ENCODE measurements around the gene HNF4A.

HNF4A gene

GRCh38 chr20:44358776-44359175 lies 3.3 kb downstream of the HNF4A start:
- POLR2A ChIA-PET: no interaction called here

GRCh38 chr20:44360221-44360620 lies 4.7 kb downstream of the HNF4A start:
- H3K9me3 ChIP-seq (ENCODE audit: control insufficient read depth, insufficient read depth, low read depth, low read length): no peaks in the 10 kb centered on the region
- no peak overlapping the region for H3K27ac ChIP-seq (ENCODE audit: extremely low read depth, low read depth, low read length)
- ChIA-PET CTCF (interaction anchor here (0.5 to 1.2 kb wide), 2 partner anchors 47 to 89 kb away, joined by 5 read pairs; no protein-coding TSS in a partner anchor), POLR2A (no interaction called here)
- H3K4me1 ChIP-seq (ENCODE audit: control insufficient read depth, insufficient read depth, low read length): no peaks in the 10 kb centered on the region
- no peak overlapping the region for H3K4me3 ChIP-seq (ENCODE audit: low read depth, low read length)
- no peaks in the 10 kb centered on the region for H3K36me3 ChIP-seq (ENCODE audit: control insufficient read depth in 2 of 2, insufficient read depth in 1 of 2, low read length in 2 of 2)
- TF ChIP-seq ZNF140 (tag by site-specific recombination; IDR thresholded peaks at IDR 0.05) (no peak), KLF1 (tag by site-specific recombination; IDR thresholded peaks at IDR 0.05) (no peak), ZNF266 (tag by site-specific recombination; IDR thresholded peaks at IDR 0.05; ENCODE audit: low read depth) (no peak), ZNF791 (tag by site-specific recombination; IDR thresholded peaks at IDR 0.05) (peak; percentile 50; the same call in 1 of the 2 replicates), ZNF155 (tag by site-specific recombination; IDR thresholded peaks at IDR 0.05) (no peak), ZNF677 (tag by site-specific recombination; IDR thresholded peaks at IDR 0.05) (no peak), MZF1 (tag by site-specific recombination; IDR thresholded peaks at IDR 0.05; ENCODE audit: borderline replicate concordance) (no peak), ZNF549 (tag by site-specific recombination; IDR thresholded peaks at IDR 0.05) (no peak), EGR2 (tag by site-specific recombination; IDR thresholded peaks at IDR 0.05; ENCODE audit: low read depth) (peak; percentile 77), ZSCAN30 (tag by site-specific recombination; IDR thresholded peaks at IDR 0.05) (no peak), ZSCAN18 (tag by site-specific recombination; IDR thresholded peaks at IDR 0.05) (no peak), ZNF785 (tag by site-specific recombination; IDR thresholded peaks at IDR 0.05) (no peak), ZIC2 (tag by site-specific recombination; IDR thresholded peaks at IDR 0.05) (no peak), ELK4 (IDR thresholded peaks at IDR 0.05; ENCODE audit: borderline replicate concordance, low read depth, low read length) (no peak), ZNF354C (tag by site-specific recombination; IDR thresholded peaks at IDR 0.05; ENCODE audit: borderline replicate concordance, low read depth) (no peak), SP2 (tag by site-specific recombination; IDR thresholded peaks at IDR 0.05) (no peak), ZNF366 (tag by site-specific recombination; conservative IDR thresholded peaks at IDR 0.05) (peak; percentile 75), ZNF776 (tag by site-specific recombination; IDR thresholded peaks at IDR 0.05; ENCODE audit: borderline replicate concordance) (no peak), ZNF174 (tag by site-specific recombination; IDR thresholded peaks at IDR 0.05) (no peak), ZNF596 (tag by site-specific recombination; IDR thresholded peaks at IDR 0.05) (no peak), ZNF404 (tag by site-specific recombination; IDR thresholded peaks at IDR 0.05) (no peak), ZNF837 (tag by site-specific recombination; IDR thresholded peaks at IDR 0.05) (no peak), ZNF23 (tag by site-specific recombination; IDR thresholded peaks at IDR 0.05; ENCODE audit: borderline replicate concordance) (no peak), ZNF148 (tag by site-specific recombination; IDR thresholded peaks at IDR 0.05; ENCODE audit: borderline replicate concordance) (no peak), ZFHX2 (tag by site-specific recombination; conservative IDR thresholded peaks at IDR 0.05) (0 out of 2 replicates have a peak, but pooled peaks have one; percentile 15), SCRT2 (tag by site-specific recombination; IDR thresholded peaks at IDR 0.05) (no peak), ZNF510 (tag by site-specific recombination; IDR thresholded peaks at IDR 0.05; ENCODE audit: insufficient replicate concordance) (no peak)

More at GRCh38 chr20:44358776-44359175, 3.3 kb downstream of the HNF4A start:
- no peaks in the 10 kb centered on the region for H3K4me1 ChIP-seq (ENCODE audit: control insufficient read depth, insufficient read depth, low read length)
- no peaks in the 10 kb centered on the region for H3K9me3 ChIP-seq (ENCODE audit: control insufficient read depth, insufficient read depth, low read depth, low read length)
- TF ChIP-seq ZSCAN16 (tag by site-specific recombination; IDR thresholded peaks at IDR 0.05) (no peak), ZNF513 (tag by site-specific recombination; IDR thresholded peaks at IDR 0.05) (no peak)
- no peak overlapping the region for H3K4me3 ChIP-seq (ENCODE audit: low read depth, low read length)
- H3K36me3 ChIP-seq (ENCODE audit: control insufficient read depth in 2 of 2, insufficient read depth in 1 of 2, low read length in 2 of 2): no peaks in the 10 kb centered on the region
- CTCF ChIA-PET: interaction anchor here (0.8 kb wide), 1 partner anchor 142 kb away, joined by 3 read pairs; no protein-coding TSS in a partner anchor
- H3K27ac ChIP-seq (ENCODE audit: extremely low read depth, low read depth, low read length): no peak overlapping the region
